ENCODE results near the gene ABCB9.

The ABCB9 gene

GRCh38 chr12:122939125-122939524, 27.1 kb downstream of the ABCB9 start:
- Mint-ChIP-seq H3K9me3 (no peaks in the 10 kb centered on the region), H3K4me1 (ENCODE audit: low read depth in 2 of 2) (peaks cover 9 to 20% of the 10 kb centered on the region in 2 donors), H3K4me3 (no peak overlapping the region), H3K27ac (no peak overlapping the region), H3K27me3 (no peaks in the 10 kb centered on the region), H3K36me3 (ENCODE audit: insufficient read depth) (peaks cover 4% of the 10 kb centered on the region)
- ATAC-seq (replicated peaks) = no peak
- DNase-seq = no peak

GRCh38 chr12:122937622-122938091, 28.6 kb downstream of the ABCB9 start:
- Mint-ChIP-seq H3K9me3 (no peaks in the 10 kb centered on the region), H3K27me3 (no peaks in the 10 kb centered on the region), H3K36me3 (ENCODE audit: insufficient read depth) (peaks cover 4% of the 10 kb centered on the region), H3K4me3 (no peak overlapping the region), H3K4me1 (ENCODE audit: low read depth in 2 of 2) (peaks cover 2 to 8% of the 10 kb centered on the region in 2 donors), H3K27ac (no peak overlapping the region)
- DNase-seq (no peak), ATAC-seq (replicated peaks) (no peak)

GRCh38 chr12:122935318-122935717, 30.9 kb downstream of the ABCB9 start:
- Mint-ChIP-seq H3K4me1 (ENCODE audit: low read depth in 2 of 2) (no peaks in the 10 kb centered on the region), H3K36me3 (ENCODE audit: insufficient read depth) (peaks cover 2% of the 10 kb centered on the region), H3K9me3 (no peaks in the 10 kb centered on the region), H3K27ac (no peak overlapping the region), H3K4me3 (no peak overlapping the region), H3K27me3 (no peaks in the 10 kb centered on the region)
- ATAC-seq (replicated peaks) (no peak), DNase-seq (no peak)

- no peak for DNase-seq
- Mint-ChIP-seq H3K4me1 (ENCODE audit: low read depth in 2 of 2) (no peaks in the 10 kb centered on the region), H3K27me3 (no peaks in the 10 kb centered on the region), H3K27ac (no peak overlapping the region), H3K9me3 (no peaks in the 10 kb centered on the region), H3K36me3 (ENCODE audit: insufficient read depth) (peaks cover 2% of the 10 kb centered on the region), H3K4me3 (no peak overlapping the region)
- ATAC-seq (replicated peaks) = no peak
Observed at GRCh38 chr12:122934722-122935121, 31.5 kb downstream of the ABCB9 start.

- no peak for DNase-seq
Observed at GRCh38 chr12:122932207-122932606, 34.1 kb downstream of the ABCB9 start.

GRCh38 chr12:122929812-122930211, 36.5 kb downstream of the ABCB9 start:
- Mint-ChIP-seq H3K27ac (no peak overlapping the region), H3K4me1 (ENCODE audit: low read depth in 2 of 2) (peaks cover 0 to 1% of the 10 kb centered on the region in 2 donors)

More at GRCh38 chr12:122932207-122932606, 34.1 kb downstream of the ABCB9 start:
- Mint-ChIP-seq H3K4me3 (no peak overlapping the region), H3K36me3 (ENCODE audit: insufficient read depth) (peaks cover 2% of the 10 kb centered on the region), H3K9me3 (no peaks in the 10 kb centered on the region), H3K27ac (no peak overlapping the region), H3K27me3 (no peaks in the 10 kb centered on the region), H3K4me1 (ENCODE audit: low read depth in 2 of 2) (peaks cover 0 to 1% of the 10 kb centered on the region in 2 donors)
- no peak for ATAC-seq (replicated peaks)

GRCh38 chr12:122929148-122929538, 37.1 kb downstream of the ABCB9 start:
- H3K27me3 Mint-ChIP-seq = no peaks in the 10 kb centered on the region
- peaks cover 0 to 1% of the 10 kb centered on the region in 2 donors for H3K4me1 Mint-ChIP-seq (ENCODE audit: low read depth in 2 of 2)
- ATAC-seq (replicated peaks) = no peak
- no peak for DNase-seq
- peaks cover 5% of the 10 kb centered on the region for H3K36me3 Mint-ChIP-seq (ENCODE audit: insufficient read depth)
- H3K27ac Mint-ChIP-seq = peak overlapping the region in 1 of 2 donors; percentile 51
- no peaks in the 10 kb centered on the region for H3K9me3 Mint-ChIP-seq
- no peak overlapping the region for H3K4me3 Mint-ChIP-seq

More at GRCh38 chr12:122929812-122930211, 36.5 kb downstream of the ABCB9 start:
- DNase-seq (no peak), ATAC-seq (replicated peaks) (no peak)
- H3K36me3 Mint-ChIP-seq (ENCODE audit: insufficient read depth) = peaks cover 5% of the 10 kb centered on the region
- no peaks in the 10 kb centered on the region for H3K27me3 Mint-ChIP-seq
- H3K9me3 Mint-ChIP-seq = no peaks in the 10 kb centered on the region
- no peak overlapping the region for H3K4me3 Mint-ChIP-seq

GRCh38 chr12:122928404-122929147, 37.7 kb downstream of the ABCB9 start:
- peaks cover 5% of the 10 kb centered on the region for H3K36me3 Mint-ChIP-seq (ENCODE audit: insufficient read depth)
- H3K27me3 Mint-ChIP-seq = no peaks in the 10 kb centered on the region

GRCh38 chr12:122927756-122928403, 38.4 kb downstream of the ABCB9 start:
- DNase-seq (no peak), ATAC-seq (replicated peaks) (no peak)
- no peaks in the 10 kb centered on the region for H3K27me3 Mint-ChIP-seq
- H3K27ac Mint-ChIP-seq = no peak overlapping the region
- peaks cover 0 to 1% of the 10 kb centered on the region in 2 donors for H3K4me1 Mint-ChIP-seq (ENCODE audit: low read depth in 2 of 2)
- H3K4me3 Mint-ChIP-seq = no peak overlapping the region
- no peaks in the 10 kb centered on the region for H3K9me3 Mint-ChIP-seq
- H3K36me3 Mint-ChIP-seq (ENCODE audit: insufficient read depth) = peaks cover 5% of the 10 kb centered on the region

More at GRCh38 chr12:122928404-122929147, 37.7 kb downstream of the ABCB9 start:
- H3K4me3 Mint-ChIP-seq = no peak overlapping the region
- H3K4me1 Mint-ChIP-seq (ENCODE audit: low read depth in 2 of 2) = peaks cover 0 to 1% of the 10 kb centered on the region in 2 donors
- ATAC-seq (replicated peaks) (no peak), DNase-seq (no peak)
- no peak overlapping the region for H3K27ac Mint-ChIP-seq
- H3K9me3 Mint-ChIP-seq = no peaks in the 10 kb centered on the region

GRCh38 chr12:122921917-122922316, 44.3 kb downstream of the ABCB9 start:
- Mint-ChIP-seq H3K27me3 (no peaks in the 10 kb centered on the region), H3K4me3 (no peak overlapping the region), H3K4me1 (ENCODE audit: low read depth in 2 of 2) (no peaks in the 10 kb centered on the region), H3K9me3 (no peaks in the 10 kb centered on the region), H3K36me3 (ENCODE audit: insufficient read depth) (peaks cover 2% of the 10 kb centered on the region), H3K27ac (no peak overlapping the region)
- DNase-seq (no peak), ATAC-seq (replicated peaks) (no peak)

GRCh38 chr12:122920687-122921086, 45.6 kb downstream of the ABCB9 start:
- ATAC-seq (replicated peaks) = no peak

GRCh38 chr12:122918827-122919226, 47.4 kb downstream of the ABCB9 start:
- no peak for ATAC-seq (replicated peaks)
- Mint-ChIP-seq H3K27me3 (no peaks in the 10 kb centered on the region), H3K27ac (peak overlapping the region; percentile 60 to 73), H3K4me1 (ENCODE audit: low read depth in 2 of 2) (no peaks in the 10 kb centered on the region), H3K36me3 (ENCODE audit: insufficient read depth) (no peaks in the 10 kb centered on the region), H3K4me3 (no peak overlapping the region), H3K9me3 (no peaks in the 10 kb centered on the region)
- no peak for DNase-seq

More at GRCh38 chr12:122920687-122921086, 45.6 kb downstream of the ABCB9 start:
- H3K4me1 Mint-ChIP-seq (ENCODE audit: low read depth in 2 of 2) = no peaks in the 10 kb centered on the region
- H3K9me3 Mint-ChIP-seq = no peaks in the 10 kb centered on the region
- H3K27me3 Mint-ChIP-seq = no peaks in the 10 kb centered on the region
- H3K36me3 Mint-ChIP-seq (ENCODE audit: insufficient read depth) = no peaks in the 10 kb centered on the region
- no peak overlapping the region for H3K4me3 Mint-ChIP-seq
- no peak overlapping the region for H3K27ac Mint-ChIP-seq
- DNase-seq = no peak

- H3K36me3 Mint-ChIP-seq (ENCODE audit: insufficient read depth) = no peaks in the 10 kb centered on the region
- H3K4me3 Mint-ChIP-seq = no peak overlapping the region
- DNase-seq (no peak), ATAC-seq (replicated peaks) (no peak)
- no peaks in the 10 kb centered on the region for H3K9me3 Mint-ChIP-seq
- H3K27ac Mint-ChIP-seq = peak overlapping the region in 1 of 2 donors; percentile 73
- no peaks in the 10 kb centered on the region for H3K27me3 Mint-ChIP-seq
- no peaks in the 10 kb centered on the region for H3K4me1 Mint-ChIP-seq (ENCODE audit: low read depth in 2 of 2)
Observed at GRCh38 chr12:122917507-122918121, 48.6 kb downstream of the ABCB9 start.

Measured in effector memory CD8-positive, alpha-beta T cell (primary cell).